Hepatocyte (in vitro differentiated cells): Measurements from ENCODE around the gene POU2F1.

Experiments used
- CTCF ChIP-seq: fragments of 200-600 bp; sonication (generic); IDR thresholded peaks from 2 replicates; pipeline ENCODE4 v1.5.1; 2016; ENCODE audit warnings: antibody characterized with exemption, mild to moderate bottlenecking; ENCODE audit not compliant: poor library complexity
- EZH2 ChIP-seq: fragments of 200-600 bp; sonication (generic); IDR thresholded peaks from 2 replicates; pipeline ENCODE4 v1.6.1; 2016; ENCODE audit warnings: antibody characterized with exemption, mild to moderate bottlenecking, borderline replicate concordance
- EZH2phosphoT487 ChIP-seq: fragments of 200-600 bp; sonication (generic); IDR thresholded peaks from one replicate; pipeline ENCODE4 v1.6.1; 2018; ENCODE audit warnings: antibody characterized with exemption, mild to moderate bottlenecking, low read depth, moderate library complexity; ENCODE audit not compliant: unreplicated experiment, severe bottlenecking

GRCh38 chr1:167392200-167392696, 171.6 kb downstream of the POU2F1 start:
- TF ChIP-seq CTCF, result no peak
- TF ChIP-seq EZH2, result no peak
- TF ChIP-seq EZH2phosphoT487, result no peak
